ENCODE results near the gene LGMN.

DNA sequence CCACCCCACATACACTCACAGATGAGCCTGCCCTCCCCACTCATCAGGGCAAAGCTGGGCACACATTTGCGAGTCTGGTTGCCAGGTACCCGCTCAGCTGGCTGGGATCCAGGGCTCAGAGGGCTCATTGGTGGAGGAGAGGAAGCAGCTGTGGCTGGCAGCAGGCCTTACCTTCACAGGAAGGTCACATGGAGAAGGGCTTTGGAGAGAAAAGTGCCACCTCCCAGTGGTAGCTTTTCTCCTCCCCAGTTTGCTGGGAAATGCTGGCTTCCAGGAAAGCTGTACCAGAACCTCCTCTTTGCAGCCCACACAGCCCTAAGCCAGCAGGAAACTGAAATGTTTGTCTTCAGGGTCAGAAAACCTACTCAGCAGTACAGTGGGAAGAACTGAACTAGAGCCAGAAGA is 55.6 kb downstream of the LGMN start:
- TF ChIP-seq, protein P1, sequence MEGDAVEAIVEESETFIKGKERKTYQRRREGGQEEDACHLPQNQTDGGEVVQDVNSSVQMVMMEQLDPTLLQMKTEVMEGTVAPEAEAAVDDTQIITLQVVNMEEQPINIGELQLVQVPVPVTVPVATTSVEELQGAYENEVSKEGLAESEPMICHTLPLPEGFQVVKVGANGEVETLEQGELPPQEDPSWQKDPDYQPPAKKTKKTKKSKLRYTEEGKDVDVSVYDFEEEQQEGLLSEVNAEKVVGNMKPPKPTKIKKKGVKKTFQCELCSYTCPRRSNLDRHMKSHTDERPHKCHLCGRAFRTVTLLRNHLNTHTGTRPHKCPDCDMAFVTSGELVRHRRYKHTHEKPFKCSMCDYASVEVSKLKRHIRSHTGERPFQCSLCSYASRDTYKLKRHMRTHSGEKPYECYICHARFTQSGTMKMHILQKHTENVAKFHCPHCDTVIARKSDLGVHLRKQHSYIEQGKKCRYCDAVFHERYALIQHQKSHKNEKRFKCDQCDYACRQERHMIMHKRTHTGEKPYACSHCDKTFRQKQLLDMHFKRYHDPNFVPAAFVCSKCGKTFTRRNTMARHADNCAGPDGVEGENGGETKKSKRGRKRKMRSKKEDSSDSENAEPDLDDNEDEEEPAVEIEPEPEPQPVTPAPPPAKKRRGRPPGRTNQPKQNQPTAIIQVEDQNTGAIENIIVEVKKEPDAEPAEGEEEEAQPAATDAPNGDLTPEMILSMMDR (IDR thresholded peaks at IDR 0.05) = no peak
- no peak for TF ChIP-seq POLR2A (IDR thresholded peaks at IDR 0.05)
